Fibroblast of lung (primary cell): ENCODE measurements around the gene PFKP. TPM values are rescaled to one million over a fixed set of nuclear protein-coding genes. Genes with fewer than 3 reads are reported as not detected.

Experiments
- DNase-seq, 2 donors: peaks; one replicate each; pipeline versions ENCODE4 v3.0.0 to v3.0.0-alpha.2; 2010; ENCODE audit warnings: low read depth in 2 of 2
- H2AFZ ChIP-seq: 2 replicates; pipeline ENCODE4 v1.5.1; 2012; ENCODE audit warnings: low read length, control low read depth, inconsistent platforms
- H3K27ac ChIP-seq: 2 replicates; pipeline ENCODE4 v1.5.1; 2011; ENCODE audit warnings: low read length, control low read depth; ENCODE audit not compliant: insufficient read depth
- H3K27me3 ChIP-seq: 2 replicates; pipeline ENCODE4 v1.5.1; 2011; ENCODE audit warnings: mild to moderate bottlenecking, low read length; ENCODE audit not compliant: control insufficient read depth, insufficient read depth
- H3K36me3 ChIP-seq: 2 replicates; pipeline ENCODE4 v1.5.1; 2011; ENCODE audit warnings: low read length; ENCODE audit not compliant: control insufficient read depth, insufficient read depth
- H3K4me1 ChIP-seq: 2 replicates; pipeline ENCODE4 v1.5.1; 2011; ENCODE audit warnings: low read length; ENCODE audit not compliant: control insufficient read depth, insufficient read depth; ENCODE audit errors: extremely low read depth
- H3K4me2 ChIP-seq: 2 replicates; pipeline ENCODE4 v1.5.1; 2011; ENCODE audit warnings: low read length, control low read depth; ENCODE audit not compliant: insufficient read depth; ENCODE audit errors: extremely low read depth
- H3K4me3 ChIP-seq, 4 experiments: fragments of 200-600 bp in 1 of 4; sonication (generic) in 1 of 4; replicated peaks in 1 of 4; 2 replicates each; pipeline ENCODE4 v1.5.1; 2011 to 2016; ENCODE audit warnings: low read length in 4 of 4, low read depth in 3 of 4, mild to moderate bottlenecking in 3 of 4, control low read depth in 2 of 4, inconsistent platforms in 1 of 4, mixed read lengths in 1 of 4; ENCODE audit not compliant: insufficient read depth in 1 of 4; ENCODE audit errors: control extremely low read depth in 1 of 4
- H3K79me2 ChIP-seq: 2 replicates; pipeline ENCODE4 v1.5.1; 2012; ENCODE audit warnings: mild to moderate bottlenecking, low read length, inconsistent platforms; ENCODE audit not compliant: control insufficient read depth, insufficient read depth
- H3K9ac ChIP-seq: 2 replicates; pipeline ENCODE4 v1.5.1; 2011; ENCODE audit warnings: mild to moderate bottlenecking, low read length, control low read depth; ENCODE audit not compliant: insufficient read depth
- H3K9me3 ChIP-seq: 2 replicates; pipeline ENCODE4 v1.5.1; 2012; ENCODE audit warnings: low read depth, low read length; ENCODE audit not compliant: control insufficient read depth, insufficient read depth
- H4K20me1 ChIP-seq: 2 replicates; pipeline ENCODE4 v1.5.1; 2011; ENCODE audit warnings: low read length; ENCODE audit not compliant: control insufficient read depth, insufficient read depth; ENCODE audit errors: extremely low read depth
- CTCF ChIP-seq, 2 donors: IDR thresholded peaks in 1 of 2; conservative IDR thresholded peaks in 1 of 2; 1 replicate in 1 of 2; 2 replicates in 1 of 2; pipeline ENCODE4 v1.5.1; 2011 to 2012; ENCODE audit warnings: low read length in 2 of 2, control low read depth in 1 of 2, inconsistent platforms in 1 of 2, low read depth in 1 of 2, mild to moderate bottlenecking in 1 of 2
- EZH2 ChIP-seq: IDR thresholded peaks from 2 replicates; pipeline ENCODE4 v1.5.1; 2012; ENCODE audit warnings: low read length, control low read depth, mild to moderate bottlenecking; ENCODE audit errors: missing control alignments
- polyA plus RNA-seq, 2 donors: library from polyadenylated mRNA; depleted of rRNA in 1 of 2; stranded (reverse) in 1 of 2; unstranded in 1 of 2; fragments of >200 nt; gene quantifications; 2 replicates each; pipeline ENCODE4 v1.2.1, GENCODE V29; 2011 to 2012; ENCODE audit warnings: missing spikeins in 1 of 2
- total RNA-seq: library from RNA; depleted of rRNA; stranded (reverse); fragments of >200 nt; gene quantifications from 2 replicates; pipeline ENCODE4 v1.2.1, GENCODE V29; 2014

PFKP gene
- total and polyA plus RNA-seq, 2 donors (not counting 1 experiment from before 2014, with no cell fraction given): 74.3 to 90.3 TPM

GRCh38 chr10:3069876-3070275, 2.5 kb downstream of the PFKP start:
- no peak for TF ChIP-seq CTCF (conservative IDR thresholded peaks at IDR 0.05 in 1 of 2, IDR thresholded peaks at IDR 0.05 in 1 of 2; ENCODE audit: low read depth in 1 of 2, low read length in 2 of 2)
- no peak for TF ChIP-seq EZH2
- Histone ChIP-seq H3K36me3 (peaks cover 9% of the 10 kb centered on the region), H3K79me2 (peaks cover 69% of the 10 kb centered on the region), H3K9ac (no peak overlapping the region), H4K20me1 (no peaks in the 10 kb centered on the region), H3K4me1 (peaks cover 12% of the 10 kb centered on the region), H3K9me3 (no peaks in the 10 kb centered on the region), H3K4me3 (peak overlapping the region in 1 of 4 experiments; percentile 10), H3K4me2 (peak overlapping the region; percentile 96), H3K27ac (no peak overlapping the region), H3K27me3 (no peaks in the 10 kb centered on the region), H2AFZ (no peak overlapping the region)
- no peak for DNase-seq

- Histone ChIP-seq H3K4me1 (peaks cover 12% of the 10 kb centered on the region), H3K79me2 (peaks cover 82% of the 10 kb centered on the region), H4K20me1 (no peaks in the 10 kb centered on the region), H2AFZ (no peak overlapping the region), H3K9me3 (no peaks in the 10 kb centered on the region), H3K36me3 (peaks cover 9% of the 10 kb centered on the region), H3K27me3 (no peaks in the 10 kb centered on the region), H3K4me3 (no peak overlapping the region), H3K27ac (no peak overlapping the region), H3K9ac (no peak overlapping the region), H3K4me2 (peak overlapping the region; percentile 13)
- DNase-seq: peak; percentile 71 to 94
- TF ChIP-seq EZH2: no peak
- no peak for TF ChIP-seq CTCF (conservative IDR thresholded peaks at IDR 0.05 in 1 of 2, IDR thresholded peaks at IDR 0.05 in 1 of 2; ENCODE audit: low read depth in 1 of 2, low read length in 2 of 2)
Observed at GRCh38 chr10:3071405-3072198, 4.3 kb downstream of the PFKP start.

- no peaks in the 10 kb centered on the region for H4K20me1 ChIP-seq
- H3K27me3 ChIP-seq: no peaks in the 10 kb centered on the region
- H3K27ac ChIP-seq: no peak overlapping the region
- H3K4me2 ChIP-seq: no peak overlapping the region
- peaks cover 86% of the 10 kb centered on the region for H3K79me2 ChIP-seq
- H3K4me3 ChIP-seq: no peak overlapping the region
- H3K9ac ChIP-seq: no peak overlapping the region
- peaks cover 9% of the 10 kb centered on the region for H3K36me3 ChIP-seq
- peaks cover 12% of the 10 kb centered on the region for H3K4me1 ChIP-seq
- H2AFZ ChIP-seq: no peak overlapping the region
- no peak for DNase-seq
- TF ChIP-seq EZH2: no peak
- H3K9me3 ChIP-seq: no peaks in the 10 kb centered on the region
Observed at GRCh38 chr10:3072641-3073360, 5.5 kb downstream of the PFKP start.
